ENCODE measurements around the gene GUCY1A1. TPM values are rescaled to one million over a fixed set of nuclear protein-coding genes. Genes with fewer than 3 reads are reported as not detected.

Gene GUCY1A1
- total RNA-seq, 4 donors from 2014 or later, result 2.3 to 14.9 (median 7.8) TPM

DNA sequence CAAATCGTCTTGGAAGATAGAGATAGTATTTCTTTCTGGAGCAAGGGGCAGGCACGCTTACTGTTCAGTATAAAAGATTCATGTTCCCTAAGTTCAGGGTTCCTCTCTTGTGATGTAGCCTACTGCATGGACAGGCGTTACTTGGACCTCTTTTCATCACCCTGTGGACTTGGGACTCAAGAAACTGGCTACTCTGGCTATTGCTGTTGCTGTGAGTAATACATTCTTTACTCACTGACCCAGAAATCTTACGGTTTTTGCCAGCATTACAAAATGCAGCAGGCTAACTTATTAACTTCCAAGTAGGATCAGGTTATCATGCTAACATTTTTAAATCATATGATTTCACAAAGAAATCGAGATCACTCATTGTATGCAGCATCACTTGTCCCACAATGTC lies 79.3 kb downstream of the GUCY1A1 start:
- TF ChIP-seq, protein P1, sequence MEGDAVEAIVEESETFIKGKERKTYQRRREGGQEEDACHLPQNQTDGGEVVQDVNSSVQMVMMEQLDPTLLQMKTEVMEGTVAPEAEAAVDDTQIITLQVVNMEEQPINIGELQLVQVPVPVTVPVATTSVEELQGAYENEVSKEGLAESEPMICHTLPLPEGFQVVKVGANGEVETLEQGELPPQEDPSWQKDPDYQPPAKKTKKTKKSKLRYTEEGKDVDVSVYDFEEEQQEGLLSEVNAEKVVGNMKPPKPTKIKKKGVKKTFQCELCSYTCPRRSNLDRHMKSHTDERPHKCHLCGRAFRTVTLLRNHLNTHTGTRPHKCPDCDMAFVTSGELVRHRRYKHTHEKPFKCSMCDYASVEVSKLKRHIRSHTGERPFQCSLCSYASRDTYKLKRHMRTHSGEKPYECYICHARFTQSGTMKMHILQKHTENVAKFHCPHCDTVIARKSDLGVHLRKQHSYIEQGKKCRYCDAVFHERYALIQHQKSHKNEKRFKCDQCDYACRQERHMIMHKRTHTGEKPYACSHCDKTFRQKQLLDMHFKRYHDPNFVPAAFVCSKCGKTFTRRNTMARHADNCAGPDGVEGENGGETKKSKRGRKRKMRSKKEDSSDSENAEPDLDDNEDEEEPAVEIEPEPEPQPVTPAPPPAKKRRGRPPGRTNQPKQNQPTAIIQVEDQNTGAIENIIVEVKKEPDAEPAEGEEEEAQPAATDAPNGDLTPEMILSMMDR (IDR thresholded peaks at IDR 0.05), result no peak
- TF ChIP-seq POLR2A (IDR thresholded peaks at IDR 0.05), result no peak
- Histone ChIP-seq H3K9me3 (no peaks in the 10 kb centered on the region), H3K4me3 (no peak overlapping the region), H3K36me3 (no peaks in the 10 kb centered on the region), H3K27me3 (no peaks in the 10 kb centered on the region), H3K27ac (no peak overlapping the region), H3K4me1 (no peaks in the 10 kb centered on the region)
- no peak for DNase-seq

DNA sequence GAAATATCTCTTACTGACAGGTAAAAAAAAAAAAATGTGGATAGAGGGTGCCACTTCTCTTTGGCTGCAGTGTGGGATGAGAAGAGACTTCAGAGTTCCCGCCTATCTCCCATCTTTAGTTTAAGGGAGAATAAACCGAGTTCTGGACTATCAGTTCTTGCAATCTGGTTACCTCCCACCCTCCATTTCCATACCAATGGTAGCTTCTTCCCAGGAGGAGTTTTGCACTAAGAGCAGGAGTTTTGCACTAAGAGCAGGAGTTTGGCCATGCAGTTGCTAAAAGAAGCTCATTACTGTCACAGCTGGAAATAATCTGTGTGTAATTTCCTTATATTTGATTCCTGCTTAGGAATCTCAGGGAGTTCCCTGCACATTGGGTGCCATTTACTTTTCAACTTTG lies 81.4 kb downstream of the GUCY1A1 start:
- Histone ChIP-seq H3K27me3 (no peaks in the 10 kb centered on the region), H3K9me3 (no peaks in the 10 kb centered on the region), H3K4me1 (no peaks in the 10 kb centered on the region), H3K27ac (no peak overlapping the region), H3K4me3 (no peak overlapping the region), H3K36me3 (no peaks in the 10 kb centered on the region)
- DNase-seq, result no peak
- no peak for TF ChIP-seq POLR2A (IDR thresholded peaks at IDR 0.05)

DNA sequence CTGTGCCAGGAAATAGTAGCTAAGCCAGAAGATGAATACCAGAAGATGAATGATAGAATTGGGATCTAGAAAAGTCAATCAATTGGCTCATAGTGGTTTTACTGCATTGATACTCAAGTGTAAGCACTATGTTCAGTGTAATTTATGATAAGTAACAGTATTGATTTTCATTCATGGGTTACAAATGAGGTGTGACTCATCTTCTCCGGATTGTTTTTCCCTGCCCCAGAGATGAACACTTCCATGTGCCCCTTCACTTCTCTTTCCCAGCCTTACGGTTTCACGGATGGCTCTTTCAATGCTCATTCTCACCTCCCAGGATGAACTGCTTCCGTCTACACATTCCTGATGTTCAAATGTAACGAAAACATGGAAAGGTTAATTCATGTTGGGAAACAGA lies 82.4 kb downstream of the GUCY1A1 start:
- Histone ChIP-seq H3K9me3 (no peaks in the 10 kb centered on the region), H3K4me3 (no peak overlapping the region), H3K27me3 (no peaks in the 10 kb centered on the region), H3K27ac (no peak overlapping the region), H3K4me1 (no peaks in the 10 kb centered on the region), H3K36me3 (no peaks in the 10 kb centered on the region)
- TF ChIP-seq POLR2A (IDR thresholded peaks at IDR 0.05), result no peak
- TF ChIP-seq, protein P1 (IDR thresholded peaks at IDR 0.05), result no peak
- no peak for DNase-seq

DNA sequence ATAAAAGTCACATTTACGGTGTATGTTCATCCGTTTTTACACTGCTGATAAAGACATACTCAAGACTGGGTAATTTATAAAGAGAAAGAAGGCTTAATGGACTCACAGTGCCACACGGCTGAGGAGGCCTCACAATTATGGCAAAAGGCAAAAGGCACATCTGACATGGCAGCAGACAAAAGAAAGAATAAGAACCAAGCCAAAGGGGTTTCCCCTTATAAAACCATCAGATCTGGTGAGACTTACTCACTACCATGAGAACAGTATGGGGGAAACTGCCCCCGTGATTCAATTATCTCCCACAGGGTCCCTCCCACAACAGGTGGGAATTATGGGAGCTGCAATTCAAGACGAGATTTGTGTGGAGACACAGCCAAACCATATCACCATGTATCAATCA lies 84.9 kb downstream of the GUCY1A1 start:
- no peak for DNase-seq
- H3K36me3 ChIP-seq, result no peaks in the 10 kb centered on the region
- no peaks in the 10 kb centered on the region for H3K27me3 ChIP-seq
- no peak overlapping the region for H3K27ac ChIP-seq
- no peaks in the 10 kb centered on the region for H3K9me3 ChIP-seq
- no peaks in the 10 kb centered on the region for H3K4me1 ChIP-seq
- H3K4me3 ChIP-seq, result no peak overlapping the region
- no peak for TF ChIP-seq POLR2A (IDR thresholded peaks at IDR 0.05)

DNA sequence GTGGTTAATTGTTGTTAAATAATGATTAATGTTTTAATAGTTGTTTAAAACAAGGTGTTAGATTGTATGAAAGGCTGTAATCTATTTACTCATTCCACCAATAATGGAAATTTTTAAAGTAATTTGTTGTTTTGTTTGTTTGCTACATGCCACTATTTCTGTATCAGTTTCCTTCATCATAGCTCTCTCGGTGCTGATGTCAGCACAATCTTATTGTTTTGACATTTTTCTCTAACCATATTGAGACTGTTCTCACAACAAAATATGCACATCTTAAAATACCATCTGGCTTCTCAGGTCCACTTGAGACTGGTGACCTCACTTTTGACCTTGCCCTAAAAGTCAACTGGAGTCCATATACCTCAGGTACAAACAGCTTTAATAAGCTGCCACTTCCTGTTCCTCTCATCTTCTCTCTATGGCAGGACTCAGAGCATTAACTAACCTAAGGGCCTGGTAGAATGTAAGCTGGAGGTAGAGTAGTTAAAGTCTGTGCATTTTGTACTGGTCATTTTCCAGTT lies 91.2 kb downstream of the GUCY1A1 start:
- DNase-seq, result no peak
- Histone ChIP-seq H3K27ac (no peak overlapping the region), H3K9me3 (no peaks in the 10 kb centered on the region), H3K4me3 (no peak overlapping the region), H3K4me1 (peaks cover 0 to 7% (median 0%) of the 10 kb centered on the region in 4 donors), H3K27me3 (no peaks in the 10 kb centered on the region), H3K36me3 (no peaks in the 10 kb centered on the region)
- TF ChIP-seq, protein P1 (IDR thresholded peaks at IDR 0.05), result no peak
- no peak for TF ChIP-seq POLR2A (IDR thresholded peaks at IDR 0.05)

DNA sequence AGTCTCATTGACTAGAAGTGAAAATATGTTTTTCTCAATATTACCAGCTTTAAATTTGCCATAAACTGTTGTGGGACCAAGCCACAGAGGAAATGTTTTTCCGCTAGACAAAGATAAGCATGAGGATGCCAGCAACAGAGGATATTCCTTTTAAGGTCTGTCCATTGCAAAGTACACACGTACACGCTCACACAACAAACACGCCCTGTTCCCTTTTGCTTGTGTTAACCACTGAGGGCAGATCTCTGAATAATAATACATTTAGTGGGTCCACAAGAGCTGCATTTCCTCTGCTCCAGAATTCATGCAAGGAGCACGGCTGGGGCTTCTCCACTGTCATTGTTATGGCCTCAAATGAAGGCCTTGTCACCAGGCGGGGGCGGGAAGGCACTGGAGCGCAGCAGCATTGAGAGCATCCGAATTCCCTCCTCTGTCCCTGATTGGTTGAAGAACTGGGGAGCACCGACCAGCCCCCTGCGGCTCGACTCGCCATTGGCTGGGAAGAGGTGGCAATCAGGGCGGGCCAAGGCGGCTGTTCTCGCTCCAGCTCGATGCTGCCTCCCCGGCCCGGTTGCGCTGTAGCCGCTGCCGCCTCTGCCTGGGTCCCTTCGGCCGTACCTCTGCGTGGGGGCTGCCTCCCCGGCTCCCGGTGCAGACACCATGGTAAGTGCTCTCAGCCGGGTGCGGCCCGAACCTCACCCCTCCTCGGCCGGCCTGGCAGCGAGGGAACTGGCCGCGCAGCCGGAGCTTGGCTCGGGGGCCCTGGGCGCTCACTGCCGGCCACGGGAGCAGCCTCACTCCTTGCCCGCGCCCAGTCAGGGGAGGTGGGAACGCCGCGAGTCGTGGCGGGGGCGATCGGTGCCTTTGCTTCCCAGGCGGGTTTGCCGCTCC lies 92.1 kb downstream of the GUCY1A1 start, which contains the start of gene GUCY1B1:
GUCY1B1 (plus strand) TSS at position 541 of the 891 bp plus-strand sequence; CDS start at position 661, 120 bp downstream.
- peaks cover 0 to 7% (median 0%) of the 10 kb centered on the region in 4 donors for H3K4me1 ChIP-seq
- no peaks in the 10 kb centered on the region for H3K36me3 ChIP-seq
- DNase-seq, result peak; percentile 68 to 87 (median 70)
- no peaks in the 10 kb centered on the region for H3K27me3 ChIP-seq
- no peaks in the 10 kb centered on the region for H3K9me3 ChIP-seq
- peak within 1 kb of the TSS; percentile 39 to 65 (median 54) for H3K4me3 ChIP-seq
- H3K27ac ChIP-seq, result peak within 1 kb of the TSS; percentile 58 to 89 (median 74)
- TF ChIP-seq, protein P1 (IDR thresholded peaks at IDR 0.05), result peak in 2 of 6 experiments; percentile 3 to 26
- TF ChIP-seq POLR2A (IDR thresholded peaks at IDR 0.05), result no peak
